Hindlimb muscle (tissue), 1 donor: ENCODE measurements around the gene DBNDD2. TPM values are rescaled to one million over a fixed set of nuclear protein-coding genes. Genes with fewer than 3 reads are reported as not detected.
A peak's percentile ranks its signal among the peaks of the same experiment; 100 is the strongest.

Experiments
- DNase-seq: peaks from one replicate; pipeline ENCODE4 v3.0.0-alpha.2; 2013
- polyA plus RNA-seq: library from polyadenylated mRNA; unstranded; fragments of 120-200 nt; gene quantifications from one replicate; pipeline ENCODE4 v1.2.1, GENCODE V29; 2013; ENCODE audit not compliant: insufficient read length

Gene DBNDD2
- polyA plus RNA-seq, 1 donor: 25.0 TPM

DNA sequence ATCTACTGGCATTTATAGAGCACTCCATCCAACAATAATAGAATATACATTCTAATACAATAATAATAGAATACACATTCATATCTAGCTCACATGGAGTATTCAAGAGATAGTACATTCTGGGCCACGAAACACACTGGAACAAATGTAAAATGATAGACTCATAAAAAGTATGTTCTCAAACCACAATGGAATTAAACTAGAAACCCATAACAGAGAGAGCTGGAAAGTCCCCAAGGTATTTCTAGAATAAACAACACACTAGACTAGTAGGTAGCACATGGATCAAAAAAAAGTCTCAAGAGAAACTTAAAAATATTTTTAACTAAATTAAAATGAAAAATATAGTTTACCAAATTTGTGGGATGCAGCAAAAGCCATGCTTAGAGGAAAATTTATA, 20.8 kb upstream of the DBNDD2 start:
- DNase-seq: no peak

DNA sequence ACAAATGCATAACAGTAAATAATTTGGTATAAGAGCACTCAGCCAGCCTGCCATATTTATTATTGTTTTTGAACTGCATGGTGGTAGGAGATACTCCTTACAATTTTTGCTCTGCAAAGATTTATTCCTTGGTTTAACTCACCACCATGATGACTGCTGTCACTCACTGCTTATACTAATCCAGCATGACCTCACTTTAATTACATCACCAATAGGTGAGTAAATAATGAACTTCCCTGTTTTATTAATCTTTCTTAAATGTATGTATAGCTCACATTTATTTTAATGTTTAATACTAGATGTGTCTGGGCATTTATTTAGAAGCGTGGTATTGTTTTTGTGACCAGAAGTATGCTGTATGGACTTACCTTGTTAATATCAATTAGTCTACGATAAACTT, 17.2 kb upstream of the DBNDD2 start:
- no peak for DNase-seq

DNA sequence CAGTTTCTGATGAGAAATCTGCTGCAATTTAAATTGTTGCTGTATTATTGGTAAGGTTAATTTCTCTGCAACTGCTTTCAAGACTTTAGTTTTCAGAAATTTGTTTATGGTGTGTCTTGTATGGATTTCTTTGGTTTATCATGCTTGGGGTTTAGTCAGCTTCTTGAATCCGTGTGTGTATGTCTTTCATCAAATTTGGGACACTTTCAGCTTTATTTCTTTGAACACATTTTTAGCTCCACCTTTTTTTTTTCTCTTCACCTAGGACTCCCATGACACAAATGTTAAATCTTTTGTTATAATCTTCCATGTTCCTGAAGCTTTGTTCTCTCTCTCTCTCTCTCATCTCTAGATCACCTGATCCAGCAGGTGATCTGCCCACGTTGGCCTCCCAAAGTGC, 16.5 kb upstream of the DBNDD2 start:
- no peak for DNase-seq

DNA sequence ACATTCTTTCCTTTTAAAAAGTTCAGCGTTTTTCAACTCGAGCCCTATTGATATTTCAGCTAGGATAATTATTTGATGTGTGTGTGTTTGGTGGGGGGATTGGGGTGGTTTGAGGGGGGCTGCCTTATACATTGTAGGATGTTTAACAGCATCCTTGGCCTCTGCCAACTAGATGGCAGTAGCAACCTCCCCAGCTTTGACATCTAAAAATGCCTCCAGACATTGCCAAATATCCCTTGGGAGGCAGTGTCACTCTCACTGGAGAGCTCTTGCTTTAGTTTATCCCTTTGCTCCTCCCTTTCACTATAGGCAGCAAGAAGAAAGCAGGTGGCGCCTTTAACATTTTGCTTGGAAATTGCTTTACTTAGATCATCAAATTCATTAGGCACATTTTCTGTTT, 15.4 kb upstream of the DBNDD2 start:
- DNase-seq: no peak

DNA sequence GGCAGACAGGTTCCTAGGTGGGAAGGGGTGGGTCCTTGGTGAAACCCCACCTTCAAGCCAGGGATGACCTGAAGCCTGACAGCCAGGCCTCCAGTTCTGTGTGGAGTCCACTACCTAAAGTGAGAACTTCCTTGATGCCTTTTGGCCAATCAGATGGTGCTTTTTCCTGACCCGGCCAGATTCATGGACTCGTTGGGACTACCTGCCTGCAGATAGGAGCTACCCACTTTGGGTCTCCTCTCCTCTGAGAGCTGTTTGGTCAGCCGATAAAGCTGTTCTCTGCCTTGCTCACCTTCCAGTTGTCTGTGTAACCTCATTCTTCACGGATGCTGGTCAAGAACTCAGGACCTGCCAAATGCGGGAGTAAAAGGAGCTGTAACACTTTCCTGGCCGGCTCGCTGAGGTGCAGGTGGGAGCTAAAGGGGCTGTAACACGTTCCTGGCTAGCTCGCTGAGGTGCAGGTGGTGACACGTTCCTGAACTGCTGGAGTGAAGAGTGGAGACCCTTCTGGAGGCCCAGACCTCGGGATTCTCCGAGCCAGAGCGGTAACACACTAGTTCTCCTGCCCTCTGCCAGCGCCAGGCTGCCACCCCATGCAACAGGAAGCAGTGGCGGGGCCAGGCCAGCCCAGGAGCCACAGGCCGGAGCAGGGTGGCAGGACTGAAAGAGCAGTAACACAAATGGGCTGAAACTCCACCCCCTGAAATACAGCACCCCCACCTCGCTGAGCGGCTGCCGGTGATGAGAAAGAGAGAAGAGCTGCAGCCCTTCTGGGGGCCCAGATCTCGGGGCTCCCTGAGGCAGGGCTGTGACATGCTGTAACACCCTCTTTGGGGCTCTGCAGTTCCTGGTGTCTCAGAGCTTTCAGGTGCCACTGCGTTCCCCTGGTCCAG, 13.6 kb upstream of the DBNDD2 start:
- DNase-seq: no peak

DNA sequence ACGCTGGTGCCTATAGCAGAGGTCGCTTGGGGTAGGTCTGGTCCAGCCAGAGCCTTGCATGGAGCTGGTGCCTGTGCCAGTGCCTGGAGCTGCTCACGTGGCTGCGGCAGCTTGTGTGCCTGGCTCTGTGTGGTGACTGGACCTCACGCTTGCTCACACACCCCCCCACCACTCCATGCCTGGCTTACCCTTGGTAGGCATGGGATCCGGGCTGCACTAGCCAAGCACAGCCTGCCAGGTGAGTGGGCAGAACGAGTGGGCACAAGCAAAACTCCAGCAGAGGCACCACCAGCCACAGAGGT, 13.0 kb upstream of the DBNDD2 start:
- DNase-seq: no peak

DNA sequence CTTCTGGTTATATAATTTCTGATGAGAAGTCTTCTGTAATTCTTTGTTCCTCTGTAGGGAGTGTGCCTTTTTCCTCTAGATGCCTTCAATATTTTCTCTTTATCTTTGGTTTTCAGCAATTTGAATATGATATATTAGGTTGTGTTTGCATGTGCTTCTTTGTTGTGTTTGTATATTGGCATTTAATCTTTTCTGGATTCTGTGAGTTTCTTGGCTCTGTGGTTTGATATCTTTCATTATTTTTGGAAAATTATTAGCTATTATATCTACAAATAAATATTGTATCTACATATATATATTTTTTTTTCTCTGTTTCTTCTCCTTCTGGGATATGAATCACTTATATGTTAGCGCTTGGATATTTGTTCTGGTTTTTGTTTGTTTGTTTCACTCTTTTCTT, 9.1 kb upstream of the DBNDD2 start:
- DNase-seq: no peak

DNA sequence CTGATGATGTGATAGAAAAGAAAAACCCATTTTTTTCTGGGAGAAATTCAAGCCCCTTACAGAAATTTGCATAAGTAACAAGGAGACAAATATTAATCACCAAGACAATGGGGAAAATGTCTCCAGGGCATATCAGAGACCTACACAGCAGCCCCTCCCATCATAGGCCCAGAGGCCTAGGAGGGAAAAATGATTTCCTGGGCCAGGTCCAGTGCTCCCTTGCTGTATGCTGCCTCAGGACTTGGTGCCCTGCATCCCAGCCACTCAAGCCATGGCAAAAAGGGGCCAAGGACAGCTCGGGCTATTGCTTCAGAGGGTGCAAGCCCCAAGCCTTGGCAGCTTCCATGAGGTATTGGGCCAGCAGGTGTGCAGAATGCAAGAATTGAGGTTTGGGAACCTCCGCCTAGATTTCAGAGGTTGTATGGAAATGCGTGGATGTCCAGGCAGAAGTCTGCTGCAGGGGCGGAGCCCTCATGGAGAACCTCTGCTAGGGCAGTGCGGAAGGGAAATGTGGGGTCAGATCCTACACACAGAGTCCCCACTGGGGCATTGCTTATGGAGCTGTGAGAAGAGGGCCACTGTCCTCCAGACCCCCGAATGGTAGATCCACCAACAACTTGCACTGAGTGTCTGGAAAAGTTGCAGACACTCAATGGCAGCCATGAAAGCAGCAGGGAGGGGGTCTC, 7.6 kb upstream of the DBNDD2 start:
- DNase-seq: no peak

DNA sequence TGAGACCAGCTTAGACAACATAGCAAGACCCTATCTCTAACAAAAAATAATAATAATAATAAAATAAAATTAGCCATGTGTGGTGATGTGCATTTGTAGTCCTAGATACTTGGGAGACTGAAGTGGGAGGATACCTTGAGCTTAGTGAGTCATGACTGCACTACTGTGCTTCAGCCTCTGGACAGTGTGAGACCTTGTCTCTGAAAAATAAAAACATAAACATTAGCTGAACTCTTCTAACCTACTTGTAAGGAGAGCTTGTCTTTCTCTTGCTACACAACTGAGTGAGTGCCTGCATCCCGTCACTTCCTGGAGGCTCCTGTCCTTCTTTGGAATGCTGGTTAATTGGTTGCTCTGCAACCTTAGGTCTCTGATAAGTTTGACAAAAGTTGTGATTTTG, 5.1 kb upstream of the DBNDD2 start:
- DNase-seq: no peak

DNA sequence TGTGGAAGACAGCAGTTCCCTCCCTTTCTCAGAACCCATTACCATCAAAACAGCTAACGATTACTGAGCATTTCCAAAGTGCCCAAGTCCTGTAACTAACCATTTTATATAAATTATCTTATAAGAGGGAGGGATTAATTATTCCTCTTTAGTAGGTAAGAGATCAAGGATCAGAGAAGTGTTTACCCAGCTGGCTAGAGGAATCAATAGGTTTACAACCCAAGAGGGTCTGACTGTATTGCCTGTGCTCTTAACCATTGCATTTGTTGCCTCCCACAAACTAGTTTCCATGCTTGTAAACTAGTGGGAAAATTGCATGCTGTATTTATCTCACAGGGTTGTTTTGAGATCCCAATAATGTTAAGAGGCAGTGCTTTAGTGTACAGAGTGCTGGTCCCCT, 3.7 kb upstream of the DBNDD2 start:
- DNase-seq: no peak

DNA sequence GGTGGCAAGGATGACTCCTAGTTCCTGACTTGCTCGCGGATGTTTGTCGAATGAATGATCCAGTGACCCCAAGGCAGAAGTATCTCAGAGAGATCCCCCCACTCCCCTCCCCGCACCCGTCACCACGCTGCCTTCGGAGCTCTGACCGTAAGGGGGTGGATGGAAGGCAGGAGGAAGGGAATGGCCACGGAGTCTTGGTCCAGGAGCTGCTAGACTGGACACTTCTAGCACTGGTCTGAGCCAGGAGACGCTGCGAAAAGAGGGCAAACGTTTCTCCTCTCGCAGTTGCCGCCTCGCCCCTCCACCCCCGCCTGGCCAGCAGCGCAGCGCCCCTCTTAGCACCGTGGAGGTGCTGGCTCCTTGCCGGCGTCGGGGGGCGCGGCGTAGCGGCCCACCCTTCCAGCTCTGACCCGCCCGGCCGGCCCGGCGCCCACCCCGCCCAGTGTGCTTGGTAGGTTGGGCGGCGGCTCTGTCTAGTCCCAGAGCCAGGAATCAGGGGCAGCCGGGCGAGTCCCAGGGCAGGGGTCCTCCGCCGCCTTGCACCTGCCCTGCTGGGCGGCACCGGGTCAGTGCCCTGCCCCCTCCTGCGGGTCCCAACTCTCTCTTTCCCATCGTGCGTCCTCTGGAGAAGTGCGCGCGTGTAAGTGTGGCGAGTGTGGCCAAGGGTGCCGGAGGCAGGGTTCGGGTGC, 2.4 kb upstream of the DBNDD2 start:
- DNase-seq: no peak

DNA sequence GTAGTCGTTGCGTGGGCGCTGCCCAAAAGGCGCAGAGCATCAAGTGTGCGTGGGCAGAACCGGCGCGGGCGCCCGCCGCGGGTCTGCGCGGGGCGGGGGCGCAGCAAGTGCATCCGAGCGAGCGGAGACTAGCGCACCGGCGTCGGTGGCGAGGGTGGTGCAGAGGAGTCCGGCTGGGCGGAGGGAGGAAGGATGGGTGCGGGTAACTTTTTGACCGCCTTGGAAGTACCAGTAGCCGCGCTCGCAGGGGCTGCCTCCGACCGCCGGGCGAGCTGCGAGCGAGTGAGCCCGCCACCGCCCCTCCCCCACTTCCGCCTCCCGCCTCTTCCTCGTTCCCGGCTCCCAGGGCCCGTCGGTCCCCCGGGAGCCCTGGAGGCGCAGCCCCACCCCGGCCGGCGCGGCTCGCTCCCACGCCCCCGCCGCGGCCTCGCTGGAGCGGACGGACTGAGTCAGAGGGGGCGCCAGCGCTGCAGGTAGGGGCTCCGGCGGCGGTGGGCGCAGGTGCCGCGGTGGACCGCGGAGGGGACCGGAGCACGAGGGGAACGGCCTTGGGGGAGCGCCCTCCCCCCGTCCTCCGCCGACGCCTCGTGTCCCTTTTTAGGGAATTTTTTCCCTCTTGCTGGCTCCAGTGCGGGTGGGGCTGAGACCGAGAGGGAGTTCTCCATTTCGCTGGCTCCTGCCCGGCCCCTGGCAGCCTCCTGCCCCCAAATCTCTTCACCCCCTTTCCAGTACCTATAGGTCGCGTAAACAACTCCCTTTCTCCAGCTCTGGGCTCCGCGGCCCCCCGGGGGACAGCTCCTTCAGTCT, 1.6 kb upstream of the DBNDD2 start:
- no peak for DNase-seq

DNA sequence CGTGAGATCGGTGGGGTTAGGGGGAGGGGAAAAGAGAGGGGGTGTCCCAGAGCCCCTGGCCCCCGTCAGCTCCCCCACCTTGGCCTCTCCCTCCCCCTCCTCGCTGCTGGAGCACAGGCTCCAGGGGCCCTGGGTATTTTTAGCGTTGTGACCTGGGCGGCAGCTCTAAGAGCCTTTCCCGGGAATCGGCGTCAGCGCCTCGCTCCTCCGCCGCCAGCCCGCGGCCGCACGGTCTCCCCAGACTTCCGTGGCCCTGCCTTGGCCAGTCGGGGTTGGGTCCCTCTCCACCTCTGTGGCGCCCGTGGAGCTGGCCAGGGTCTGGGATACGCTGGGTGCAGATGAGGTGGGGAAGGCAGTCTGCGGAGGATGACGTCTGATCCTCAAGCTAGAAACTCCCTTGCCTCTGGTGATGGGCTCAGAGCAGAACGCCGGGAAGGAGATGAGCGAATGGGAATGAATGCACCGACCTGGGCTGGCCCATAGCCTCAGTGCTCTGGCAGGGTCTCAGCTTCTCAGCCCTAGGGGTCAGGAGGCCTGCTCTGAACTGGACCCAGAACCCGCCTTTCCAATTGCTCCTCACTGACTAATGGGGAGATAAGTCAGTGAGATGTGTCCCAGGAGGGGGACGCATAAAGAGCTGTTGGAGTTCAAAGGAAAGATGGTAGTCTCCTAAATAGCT, 883 bp upstream of the DBNDD2 start:
- DNase-seq: no peak

DNA sequence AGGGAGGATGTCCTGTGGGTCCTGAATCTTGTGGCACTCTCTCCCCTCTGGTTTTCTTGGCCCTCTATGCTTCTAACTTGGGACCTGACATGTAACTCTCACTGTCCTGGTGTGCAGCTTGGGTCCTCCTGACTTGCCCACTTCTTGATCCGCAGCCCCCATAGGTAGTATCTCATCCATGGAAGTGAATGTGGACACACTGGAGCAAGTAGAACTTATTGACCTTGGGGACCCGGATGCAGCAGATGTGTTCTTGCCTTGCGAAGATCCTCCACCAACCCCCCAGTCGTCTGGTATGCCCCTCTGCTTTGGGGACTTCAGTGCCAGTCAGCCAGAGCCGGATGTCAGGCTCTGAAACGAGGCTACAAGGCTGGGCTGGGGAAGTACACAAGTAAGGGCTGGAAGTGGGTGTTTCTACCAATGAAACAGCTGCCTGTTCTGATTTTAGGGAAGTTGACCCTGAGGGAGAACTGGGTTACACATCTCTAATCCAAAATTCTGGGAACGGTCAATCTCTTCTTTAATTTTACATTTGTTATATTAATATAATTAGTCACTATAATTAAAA, 641 bp downstream of the DBNDD2 start:
- no peak for DNase-seq

DNA sequence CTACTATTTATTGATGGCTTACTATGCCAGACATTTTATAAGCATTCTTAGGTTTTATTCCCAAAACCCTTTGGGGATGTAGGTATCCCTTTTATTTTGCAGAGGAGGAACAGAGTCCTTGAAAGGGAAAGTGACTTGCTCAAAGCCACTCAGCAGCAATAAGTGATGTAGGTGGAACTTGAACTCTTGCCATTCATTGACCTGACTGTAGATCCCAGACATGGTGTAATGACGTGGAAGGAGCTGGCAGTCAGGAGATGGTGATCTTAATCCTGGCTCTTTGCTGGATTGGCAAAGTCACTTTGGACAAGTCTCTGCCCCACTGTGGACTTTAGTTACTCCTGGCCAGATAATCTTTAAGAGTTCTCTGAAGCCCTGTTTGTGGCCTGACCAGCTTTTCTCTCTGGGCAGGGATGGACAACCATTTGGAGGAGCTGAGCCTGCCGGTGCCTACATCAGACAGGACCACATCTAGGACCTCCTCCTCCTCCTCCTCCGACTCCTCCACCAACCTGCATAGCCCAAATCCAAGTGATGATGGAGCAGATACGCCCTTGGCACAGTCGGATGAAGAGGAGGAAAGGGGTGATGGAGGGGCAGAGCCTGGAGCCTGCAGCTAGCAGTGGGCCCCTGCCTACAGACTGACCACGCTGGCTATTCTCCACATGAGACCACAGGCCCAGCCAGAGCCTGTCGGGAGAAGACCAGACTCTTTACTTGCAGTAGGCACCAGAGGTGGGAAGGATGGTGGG, 1.6 kb downstream of the DBNDD2 start:
- no peak for DNase-seq

DNA sequence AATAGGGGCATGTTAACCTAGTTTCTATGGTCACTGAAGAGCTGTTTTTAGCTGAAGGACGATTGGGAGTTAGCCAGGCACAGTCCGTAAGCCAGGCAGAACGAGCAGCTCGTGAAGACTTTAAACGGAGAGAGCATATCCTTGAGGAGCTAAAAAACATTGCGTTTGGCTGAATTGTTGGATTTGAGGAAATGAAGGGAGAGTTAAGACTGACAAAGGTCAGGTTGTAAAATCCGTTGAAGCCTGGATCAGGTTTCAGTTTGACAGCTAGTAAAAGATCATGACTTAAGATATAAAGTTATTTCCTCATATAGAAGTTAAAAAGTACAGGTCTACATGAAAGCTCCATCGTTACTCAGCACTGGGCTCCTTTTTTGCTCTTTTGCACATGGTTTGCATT, 2.8 kb downstream of the DBNDD2 start:
- DNase-seq: no peak

DNA sequence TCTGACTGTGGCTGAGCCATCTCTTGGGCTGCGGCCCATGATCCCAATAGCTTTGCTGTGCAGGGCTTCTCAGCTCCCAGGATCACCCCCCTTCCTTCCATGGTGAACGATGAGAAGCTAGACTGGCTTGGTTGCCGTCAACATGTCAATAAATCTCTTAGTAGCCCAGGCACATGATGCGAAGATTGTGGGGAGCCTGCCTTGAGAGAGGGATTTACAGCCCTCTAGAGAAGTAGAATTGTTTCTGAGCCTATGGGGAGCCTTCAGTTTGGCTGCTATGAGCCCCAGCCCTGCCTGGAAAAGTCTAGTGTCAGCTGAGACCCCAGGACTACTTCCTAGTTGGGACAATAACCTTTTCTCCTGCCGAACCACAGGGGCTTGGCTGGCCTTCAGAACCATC, 4.6 kb downstream of the DBNDD2 start:
- no peak for DNase-seq

DNA sequence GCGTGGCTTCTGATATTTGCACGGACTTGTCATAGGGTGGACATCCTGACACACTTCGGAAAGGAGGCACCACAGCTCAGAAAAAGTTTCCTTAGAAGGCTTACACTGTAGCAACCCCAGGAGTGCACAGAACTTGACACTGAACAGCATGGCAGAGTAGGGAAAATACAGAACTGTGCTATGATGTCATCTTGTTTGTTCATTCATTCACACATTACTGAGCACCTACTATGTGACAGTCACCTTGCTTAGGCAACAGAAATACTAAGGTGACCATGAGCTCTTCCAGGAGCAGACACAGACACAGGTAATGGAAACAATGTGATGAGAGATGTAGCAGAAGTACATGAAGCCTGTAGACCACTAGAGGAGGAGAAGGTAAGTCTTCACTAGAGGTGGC, 5.4 kb downstream of the DBNDD2 start:
- DNase-seq: no peak

DNA sequence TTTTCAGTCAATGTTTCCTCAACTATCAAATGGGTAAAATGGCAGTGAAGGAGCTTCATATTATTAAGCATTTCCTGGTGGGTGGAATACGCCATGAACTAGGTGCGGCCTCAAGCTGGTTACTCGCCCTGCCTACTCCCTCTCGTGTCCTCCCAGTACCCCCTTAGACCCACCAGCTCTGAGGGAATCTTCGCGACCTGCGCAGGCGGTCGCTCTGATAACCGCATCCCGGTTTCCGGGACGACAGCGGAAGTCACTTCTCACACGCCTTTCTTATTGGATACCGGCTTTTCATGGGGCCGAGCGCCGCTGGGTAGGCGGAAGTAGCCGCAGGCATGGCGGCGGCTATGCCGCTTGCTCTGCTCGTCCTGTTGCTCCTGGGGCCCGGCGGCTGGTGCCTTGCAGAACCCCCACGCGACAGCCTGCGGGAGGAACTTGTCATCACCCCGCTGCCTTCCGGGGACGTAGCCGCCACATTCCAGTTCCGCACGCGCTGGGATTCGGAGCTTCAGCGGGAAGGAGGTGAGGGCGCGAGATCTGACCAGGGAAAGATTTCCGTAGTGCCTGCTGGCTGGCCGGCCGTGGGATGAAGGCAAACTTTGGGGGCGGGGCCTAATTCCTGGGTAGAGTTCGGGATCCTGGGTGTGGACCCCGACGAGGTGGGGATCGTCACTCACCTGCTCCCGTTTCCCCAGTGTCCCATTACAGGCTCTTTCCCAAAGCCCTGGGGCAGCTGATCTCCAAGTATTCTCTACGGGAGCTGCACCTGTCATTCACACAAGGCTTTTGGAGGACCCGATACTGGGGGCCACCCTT, 7.9 kb downstream of the DBNDD2 start, which contains the start of gene PIGT:
PIGT (plus strand) TSS at position 320 of the 816 bp plus-strand sequence; CDS start at position 336, 16 bp downstream.
- DNase-seq: peak; percentile 86

DNA sequence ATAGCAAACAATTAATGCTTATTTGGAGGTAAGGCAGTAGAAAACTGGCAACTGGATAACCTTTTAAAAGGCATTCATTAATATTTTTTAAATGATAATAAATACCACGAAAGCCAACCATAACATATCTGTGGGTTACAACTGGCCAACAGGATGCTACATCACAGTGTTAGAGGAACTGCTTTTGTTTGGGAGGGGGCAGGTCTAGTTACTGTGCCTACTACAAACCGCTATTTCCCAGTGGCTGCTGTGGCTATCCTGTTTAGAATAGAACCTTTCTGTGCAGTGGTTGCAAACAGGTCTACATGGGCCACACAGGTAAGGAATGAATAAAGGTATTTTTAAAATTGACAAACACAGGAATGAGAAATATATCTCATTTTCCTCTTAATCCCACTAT, 8.8 kb downstream of the DBNDD2 start:
- DNase-seq: no peak
